RPMI7951 (cell line): ENCODE results near the gene MAJIN. TPM values are rescaled to one million over a fixed set of nuclear protein-coding genes. Genes with fewer than 3 reads are reported as not detected.

Source experiments
- DNase-seq: peaks from one replicate; pipeline ENCODE4 v3.0.0-alpha.2; 2012; ENCODE audit warnings: low read depth
- total RNA-seq: library from RNA; depleted of rRNA; stranded (reverse); fragments of >200 nt; shearing (Covaris generic); gene quantifications from 2 replicates; pipeline ENCODE4 v1.2.3, GENCODE V29; 2014; rRNA removed

The MAJIN gene
- total RNA-seq, 1 experiment from 2014 or later = not detected

DNA sequence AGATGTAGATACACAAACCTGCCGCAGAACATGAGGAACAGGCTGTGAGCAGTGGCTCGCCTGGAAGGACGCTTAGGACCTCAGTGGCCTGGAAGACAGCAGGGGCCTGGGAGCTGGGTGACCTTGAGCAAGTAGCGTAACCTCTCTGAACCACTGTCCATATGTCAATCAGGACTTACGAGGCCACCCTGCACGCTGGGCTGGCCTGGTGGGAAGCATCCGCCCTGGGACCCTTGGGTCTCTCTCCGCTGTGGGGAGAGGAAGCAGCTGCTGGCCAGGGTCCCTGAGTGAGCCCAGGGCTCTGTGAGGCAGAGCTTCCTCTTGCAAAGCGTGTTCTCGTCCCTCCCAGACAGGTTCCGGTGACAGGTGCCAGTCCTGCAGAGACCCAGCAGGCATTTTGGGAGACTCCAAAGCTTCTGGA is 79.5 kb downstream of the MAJIN start:
- no peak for DNase-seq

GRCh38 chr11:64891880-64892279 is 80.0 kb downstream of the MAJIN start:
- no peak for DNase-seq

- no peak for DNase-seq
Observed at GRCh38 chr11:64891215-64891848, 80.6 kb downstream of the MAJIN start.

GRCh38 chr11:64890522-64890939 is 81.4 kb downstream of the MAJIN start:
- no peak for DNase-seq

GRCh38 chr11:64888729-64889511 is 83.0 kb downstream of the MAJIN start:
- no peak for DNase-seq

- DNase-seq = no peak
Observed at GRCh38 chr11:64888406-64888728, 83.5 kb downstream of the MAJIN start.

Other genes starting within 250 kb of the MAJIN start
- 0.10 and 0.36 TPM in 2 replicates for gene NRXN2, start 248.9 kb downstream of the MAJIN start, total RNA-seq
- gene RASGRP2, start 228.0 kb downstream of the MAJIN start, total RNA-seq = not detected in 2 replicates
- gene PYGM, start 212.1 kb downstream of the MAJIN start, total RNA-seq = not detected in 2 replicates
- gene SF1, start 193.6 kb downstream of the MAJIN start, total RNA-seq = 62.6 and 64.1 TPM in 2 replicates
- gene MAP4K2, start 168.9 kb downstream of the MAJIN start, total RNA-seq = 13.9 and 16.1 TPM in 2 replicates
- gene MEN1, start 161.6 kb downstream of the MAJIN start, total RNA-seq = 11.7 and 14.8 TPM in 2 replicates
- gene CDC42BPG, start 127.5 kb downstream of the MAJIN start, total RNA-seq = 0.20 TPM in 1 of 2 replicates, not detected in the other
- gene EHD1, start 93.5 kb downstream of the MAJIN start, total RNA-seq = 82.1 and 92.3 TPM in 2 replicates
- 6.6 and 7.2 TPM in 2 replicates for gene ATG2A, start 54.9 kb downstream of the MAJIN start, total RNA-seq
- gene PPP2R5B, start 47.4 kb downstream of the MAJIN start, total RNA-seq = 12.5 and 17.8 TPM in 2 replicates
- gene GPHA2, start 36.2 kb downstream of the MAJIN start, total RNA-seq = not detected in 2 replicates
- gene BATF2, start 24.9 kb upstream of the MAJIN start, total RNA-seq = 0.59 and 0.84 TPM in 2 replicates
- gene ARL2, start 42.1 kb upstream of the MAJIN start, total RNA-seq = 166 and 176 TPM in 2 replicates
- gene SNX15, start 55.3 kb upstream of the MAJIN start, total RNA-seq = 25.8 and 27.0 TPM in 2 replicates
- gene SAC3D1, start 69.1 kb upstream of the MAJIN start, total RNA-seq = 18.9 and 21.0 TPM in 2 replicates
- not detected in 2 replicates for gene NAALADL1, start 86.4 kb upstream of the MAJIN start, total RNA-seq
- 41.7 and 45.7 TPM in 2 replicates for gene CDCA5, start 111.9 kb upstream of the MAJIN start, total RNA-seq
- 58.3 and 65.6 TPM in 2 replicates for gene ZFPL1, start 112.1 kb upstream of the MAJIN start, total RNA-seq
- gene VPS51, start 124.1 kb upstream of the MAJIN start, total RNA-seq = 48.7 and 108 TPM in 2 replicates
- gene TM7SF2, start 139.8 kb upstream of the MAJIN start, total RNA-seq = 5.0 and 6.0 TPM in 2 replicates
- 7.6 and 10.2 TPM in 2 replicates for gene ZNHIT2, start 145.6 kb upstream of the MAJIN start, total RNA-seq
- 366 and 448 TPM in 2 replicates for gene FAU, start 150.0 kb upstream of the MAJIN start, total RNA-seq
- 50.6 and 69.5 TPM in 2 replicates for gene MRPL49, start 150.2 kb upstream of the MAJIN start, total RNA-seq
- 15.6 and 29.2 TPM in 2 replicates for gene SYVN1, start 162.4 kb upstream of the MAJIN start, total RNA-seq
- not detected in 2 replicates for gene SPDYC, start 198.1 kb upstream of the MAJIN start, total RNA-seq
- gene CAPN1, start 209.8 kb upstream of the MAJIN start, total RNA-seq = 195 and 272 TPM in 2 replicates